Inflammatory macrophage (primary cell): ENCODE results near the gene SRGAP1.

Source experiments
- DNase-seq, 2 donors: peaks; one replicate each; pipeline ENCODE4 v3.0.0-alpha.2; 2020 to 2022

Gene SRGAP1

DNA sequence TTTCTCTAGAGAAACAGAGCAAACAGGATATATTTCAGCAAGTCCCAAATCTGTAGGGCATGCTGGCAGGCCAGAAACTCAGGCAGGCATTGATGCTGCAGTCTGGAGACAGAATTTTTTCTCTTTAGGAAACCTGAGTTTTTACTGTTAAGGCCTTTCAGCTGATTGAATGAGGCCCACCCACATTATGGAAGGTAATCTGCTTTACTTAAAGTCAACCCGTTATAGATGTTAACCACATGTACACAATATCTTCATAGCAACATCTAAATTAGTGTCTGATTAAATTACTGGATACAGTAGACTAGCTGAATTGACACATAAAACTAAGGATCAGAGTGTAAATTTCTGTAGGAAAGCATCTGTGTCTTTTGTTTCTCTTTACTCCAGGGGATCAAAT is 65.2 kb downstream of the SRGAP1 start:
- DNase-seq: no peak

GRCh38 chr12:63911341-63911740 is 66.8 kb downstream of the SRGAP1 start:
- DNase-seq: no peak

GRCh38 chr12:63912651-63913050 is 68.2 kb downstream of the SRGAP1 start:
- peak; percentile 27 to 52 for DNase-seq

DNA sequence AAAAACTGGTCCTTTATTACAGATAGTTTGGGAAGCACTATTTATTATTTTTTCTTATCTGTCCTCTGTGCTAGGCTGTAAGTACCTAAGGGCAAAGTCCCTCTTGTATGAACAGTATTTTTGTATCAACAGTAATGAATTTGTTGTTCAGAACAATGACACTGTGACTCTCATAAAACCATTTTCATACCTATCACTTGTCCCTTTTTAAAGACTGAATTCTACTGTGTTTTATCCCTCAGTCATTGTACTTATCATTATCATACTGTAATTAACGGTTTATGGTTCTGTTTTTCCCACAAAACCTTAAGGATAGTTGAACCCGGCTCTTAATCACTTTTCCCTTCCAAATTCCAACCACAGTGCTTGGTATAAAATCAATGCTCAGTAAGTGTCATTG is 69.4 kb downstream of the SRGAP1 start:
- no peak for DNase-seq

GRCh38 chr12:63915105-63915800 is 70.8 kb downstream of the SRGAP1 start:
- no peak for DNase-seq

DNA sequence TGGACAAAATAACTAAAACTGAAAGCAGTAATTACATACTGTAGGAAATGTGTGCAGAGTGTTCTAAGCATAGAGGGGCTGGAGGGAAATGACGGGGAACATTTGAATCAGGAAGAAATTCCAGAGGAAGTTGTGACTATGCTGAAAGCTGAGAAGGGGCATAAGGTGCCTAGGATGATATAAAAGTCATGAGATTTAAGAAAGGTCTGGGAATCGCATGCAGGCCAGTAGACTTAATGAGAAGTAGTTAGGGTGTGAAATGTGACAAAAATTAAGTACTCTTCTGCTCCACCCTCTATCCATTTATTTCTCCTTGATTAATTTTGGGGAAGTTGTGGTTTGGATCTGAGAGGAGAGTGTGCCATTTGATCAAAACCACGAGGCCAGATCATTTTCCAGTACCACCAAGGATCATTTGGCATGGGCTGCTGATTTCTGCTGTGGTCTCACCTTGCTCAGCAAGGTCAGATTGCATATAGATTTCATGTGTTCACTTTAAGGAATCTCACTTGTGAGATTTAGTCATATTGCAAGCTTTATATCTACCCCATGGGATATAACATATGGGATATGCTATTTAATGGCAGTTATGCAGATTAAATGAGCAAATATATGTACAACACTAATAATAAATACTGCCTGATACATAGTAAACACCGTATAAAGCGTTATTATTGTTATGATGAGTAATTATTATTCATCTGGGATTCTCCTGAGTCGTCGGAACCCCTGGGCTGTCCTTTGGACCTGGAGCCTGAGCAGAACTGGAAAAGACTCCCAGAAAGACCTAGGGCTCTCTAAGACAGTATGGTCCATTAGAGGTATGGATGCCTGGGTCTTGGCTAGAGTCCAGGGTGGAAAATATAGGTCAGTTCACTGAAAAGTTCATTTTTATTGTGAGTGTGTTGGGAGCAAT is 72.3 kb downstream of the SRGAP1 start:
- DNase-seq: peak; percentile 20 to 26

- DNase-seq: no peak
Observed at GRCh38 chr12:63917477-63917862, 73.0 kb downstream of the SRGAP1 start.

DNA sequence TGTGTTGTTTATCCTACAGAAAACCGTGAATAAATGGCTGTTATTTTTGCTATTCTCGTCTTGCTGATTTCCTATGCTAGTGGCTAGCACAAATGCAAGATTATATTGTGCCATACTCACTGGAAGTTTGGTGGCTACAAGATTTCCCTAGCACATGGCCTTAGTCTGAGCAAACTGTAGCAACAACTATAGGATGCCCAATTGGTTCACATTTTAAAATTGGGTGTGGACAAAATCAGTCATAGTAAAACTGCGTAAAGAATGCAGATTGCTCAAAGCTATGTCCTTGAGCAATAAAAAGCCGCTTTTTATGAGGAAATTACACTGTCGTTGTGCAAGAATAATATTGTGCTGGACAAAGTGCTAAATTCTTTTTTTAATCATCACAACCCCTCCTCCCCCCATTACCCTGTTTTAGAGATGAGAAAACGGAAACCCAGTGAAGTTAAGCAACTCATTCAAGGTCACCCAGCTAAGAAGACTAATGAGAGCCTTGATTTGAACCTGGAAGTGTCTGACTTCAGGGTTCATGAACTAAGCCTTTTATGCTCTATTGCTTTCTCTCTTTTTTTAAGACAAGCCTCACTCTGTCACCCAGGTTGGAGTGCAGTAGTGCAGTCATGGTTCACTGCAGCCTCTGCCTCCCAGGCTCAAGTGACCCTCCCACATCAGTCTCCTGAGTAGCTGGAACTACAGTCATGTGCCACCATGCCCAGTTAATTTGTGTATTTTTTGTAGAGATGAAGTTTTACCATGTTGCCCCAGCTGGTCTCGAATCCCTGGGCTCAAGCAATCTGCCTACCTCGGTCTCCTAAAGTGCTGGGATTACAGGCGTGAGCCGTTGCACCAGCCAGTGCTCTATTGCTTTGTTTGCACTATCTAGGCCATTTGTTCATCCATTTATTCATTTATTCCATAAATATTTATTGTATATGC is 73.6 kb downstream of the SRGAP1 start:
- peak; percentile 92 to 100 for DNase-seq

GRCh38 chr12:63918800-63919300 is 74.3 kb downstream of the SRGAP1 start:
- peak in 1 of 2 donors; percentile 19 for DNase-seq

DNA sequence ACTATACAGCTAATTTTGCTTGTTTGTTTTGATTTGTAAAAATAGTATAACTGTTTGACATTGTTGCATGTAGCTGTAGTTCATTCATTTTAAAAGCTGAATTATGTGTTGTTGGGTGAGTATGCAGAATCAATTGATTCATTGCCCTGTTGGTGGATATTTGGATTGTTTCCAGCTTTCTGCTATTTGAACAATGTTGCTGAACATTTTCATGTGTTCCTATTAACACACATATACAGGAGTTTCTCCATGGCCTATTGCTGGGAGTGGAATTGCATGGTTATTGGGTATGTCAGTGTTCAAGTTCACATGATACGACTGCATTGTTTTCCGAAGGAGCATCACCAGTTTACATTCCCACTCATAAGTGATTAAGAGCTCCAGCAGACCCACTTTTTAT is 75.3 kb downstream of the SRGAP1 start:
- no peak for DNase-seq

DNA sequence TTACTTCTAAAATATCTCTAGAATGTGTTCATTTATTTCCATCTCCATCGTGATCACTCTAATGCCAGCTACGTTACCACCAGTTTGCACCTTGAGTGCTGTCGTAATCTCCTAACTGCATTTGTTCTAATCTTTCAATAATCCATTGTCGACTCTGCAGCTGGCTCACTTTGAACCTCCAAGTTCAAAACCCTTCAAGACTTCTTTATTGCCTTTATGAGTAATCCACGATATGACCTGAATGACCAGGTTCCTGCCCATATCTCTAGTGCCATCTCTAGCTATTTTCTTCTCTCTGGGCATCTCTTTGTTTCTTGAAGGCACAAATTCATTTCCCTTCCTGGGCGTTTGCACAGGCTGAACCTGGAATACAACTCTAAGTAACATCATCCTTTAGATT is 76.7 kb downstream of the SRGAP1 start:
- DNase-seq: no peak

DNA sequence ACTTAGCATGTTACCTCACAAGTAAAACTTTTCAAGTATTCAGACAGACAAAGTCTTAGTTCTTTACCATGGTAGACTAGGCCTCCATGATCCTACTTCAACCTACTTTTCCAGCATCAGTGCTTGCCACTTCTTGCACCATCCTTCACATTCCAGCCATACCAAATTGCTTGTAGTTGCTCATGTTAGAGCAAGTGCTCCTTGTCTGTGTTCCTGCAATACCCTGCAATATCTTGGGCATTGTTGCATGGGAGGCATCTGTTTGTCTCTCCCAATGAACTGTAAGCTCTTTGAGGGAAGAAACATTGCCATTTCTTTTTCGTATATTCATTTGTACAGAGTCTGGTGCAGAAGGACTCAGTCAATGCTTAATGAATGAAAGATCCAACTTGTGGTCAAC is 78.0 kb downstream of the SRGAP1 start:
- no peak for DNase-seq

DNA sequence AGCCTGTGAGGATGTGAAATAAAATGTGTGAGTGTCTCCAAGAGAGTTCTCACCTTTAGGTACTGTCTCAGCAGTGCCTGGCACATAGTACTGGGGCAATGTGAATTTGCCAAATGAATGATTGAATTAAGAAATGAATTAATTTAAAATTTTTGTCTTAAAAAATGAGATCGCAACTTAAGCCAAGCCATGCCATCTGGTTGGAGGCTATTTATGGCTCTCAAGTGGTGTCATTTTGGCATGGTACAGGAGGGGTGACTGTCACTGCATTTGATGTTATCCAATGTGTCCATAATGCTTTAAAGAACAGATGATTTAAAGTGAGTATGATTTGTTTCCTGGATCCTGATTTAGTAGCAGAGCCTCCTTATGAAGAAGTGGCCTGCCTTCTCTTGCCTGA is 80.3 kb downstream of the SRGAP1 start:
- no peak for DNase-seq

DNA sequence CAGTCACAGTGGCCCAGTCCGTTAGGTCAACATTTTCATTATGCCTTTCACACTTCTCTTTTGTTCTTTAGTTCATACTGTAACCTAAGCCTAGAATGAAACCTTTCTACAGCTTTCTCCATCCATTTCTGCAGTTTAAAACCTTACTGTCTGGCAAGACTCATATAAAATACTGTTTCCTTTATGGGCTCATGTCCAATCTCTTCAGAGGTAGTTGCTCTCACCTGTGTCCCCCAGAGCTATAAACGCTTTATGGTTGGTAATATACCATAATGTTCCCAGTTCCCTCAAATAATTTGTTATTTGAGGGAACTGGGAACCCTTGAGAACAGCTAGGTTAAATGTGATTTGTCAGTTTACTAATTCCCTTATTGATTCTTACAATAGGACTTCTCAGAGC is 83.0 kb downstream of the SRGAP1 start:
- no peak for DNase-seq

DNA sequence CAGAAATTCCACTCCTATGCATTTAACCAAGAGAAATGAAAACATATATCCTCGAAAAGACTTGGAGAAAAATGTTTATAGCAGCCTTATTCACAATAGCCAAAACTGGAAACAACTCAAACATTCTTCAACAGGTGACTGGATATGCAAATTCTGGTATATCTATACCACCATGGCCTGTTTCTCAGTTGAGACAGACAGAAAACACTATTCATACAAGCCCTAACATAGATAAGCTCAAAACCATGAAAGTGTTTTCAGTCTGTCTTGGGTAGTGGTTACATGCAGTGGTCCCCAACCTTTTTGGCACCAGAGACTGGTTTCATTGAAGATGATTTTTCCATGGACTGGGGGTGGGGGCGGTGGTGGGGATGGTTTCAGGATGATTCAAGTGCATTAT is 83.8 kb downstream of the SRGAP1 start:
- DNase-seq: no peak

GRCh38 chr12:63929426-63929825 is 84.9 kb downstream of the SRGAP1 start:
- DNase-seq: no peak

DNA sequence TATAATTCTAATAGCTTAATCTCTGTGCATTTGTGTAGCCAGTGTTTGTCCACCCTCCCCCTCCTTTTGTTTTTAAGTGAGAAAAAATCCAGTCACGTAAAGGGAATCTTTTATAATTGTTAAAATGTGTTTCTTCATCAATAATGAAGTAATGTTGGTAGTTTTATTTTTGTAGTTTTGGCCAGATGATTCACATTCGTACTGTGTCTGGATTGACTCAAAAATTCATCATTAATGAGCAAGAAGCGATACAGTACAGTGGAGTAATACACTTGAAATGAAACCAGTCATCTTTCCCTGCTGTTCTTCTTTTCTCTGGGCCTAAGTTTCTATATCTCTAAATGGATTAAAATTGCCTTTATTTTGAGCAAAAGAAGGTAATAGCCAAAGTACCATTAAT is 86.5 kb downstream of the SRGAP1 start:
- DNase-seq: no peak

GRCh38 chr12:63931703-63932102 is 87.2 kb downstream of the SRGAP1 start:
- no peak for DNase-seq

GRCh38 chr12:63934936-63935335 is 90.4 kb downstream of the SRGAP1 start:
- no peak for DNase-seq

DNA sequence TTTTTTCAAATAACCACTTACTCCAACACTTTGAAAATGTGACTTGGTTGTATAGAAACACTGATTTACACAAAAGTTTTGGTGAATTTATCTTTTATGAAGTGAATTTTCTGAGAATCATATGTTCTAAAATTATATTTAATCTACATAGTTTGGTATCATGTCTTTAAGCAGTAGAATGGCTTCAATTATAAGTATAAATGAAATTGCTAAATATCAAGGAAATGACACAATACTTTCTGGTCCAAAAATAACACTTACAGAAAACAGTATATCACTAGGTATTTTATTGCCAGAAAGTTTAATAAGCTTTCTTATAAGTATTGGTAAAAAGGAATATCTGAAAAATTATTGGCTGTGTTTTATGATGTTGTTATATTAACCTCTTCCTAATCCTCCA is 90.9 kb downstream of the SRGAP1 start:
- no peak for DNase-seq

GRCh38 chr12:63937378-63938316 is 93.1 kb downstream of the SRGAP1 start:
- no peak for DNase-seq
